ENCODE results near the gene TDRD12.
"Not testable (repeated sequence)": the region's sequence is repeated elsewhere in the genome, so short reads cannot be mapped to it uniquely, and the experiment has no call there.

Gene TDRD12

DNA sequence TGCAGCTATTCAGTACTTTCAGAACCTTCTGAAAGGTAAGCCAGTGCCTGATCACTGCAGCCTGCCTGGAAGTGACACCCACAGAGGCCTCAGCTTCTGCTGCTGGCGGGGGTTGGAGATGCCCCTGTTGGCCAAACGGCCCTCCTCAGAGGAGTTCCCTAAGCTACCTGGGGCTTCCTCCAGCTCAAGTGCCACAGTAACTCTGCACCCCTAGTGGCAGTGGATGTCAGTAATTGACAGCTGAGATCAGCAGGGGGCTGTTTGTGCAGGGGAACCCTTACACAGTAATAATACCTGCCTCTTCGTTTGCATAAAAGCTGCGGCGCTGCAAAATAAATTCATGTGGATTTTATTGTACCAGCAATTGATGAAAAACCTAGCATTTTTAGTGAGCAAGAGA, 28.9 kb downstream of the TDRD12 start:
- no peak for DNase-seq

GRCh38 chr19:32748948-32749347, 29.4 kb downstream of the TDRD12 start:
- no peak for DNase-seq

DNA sequence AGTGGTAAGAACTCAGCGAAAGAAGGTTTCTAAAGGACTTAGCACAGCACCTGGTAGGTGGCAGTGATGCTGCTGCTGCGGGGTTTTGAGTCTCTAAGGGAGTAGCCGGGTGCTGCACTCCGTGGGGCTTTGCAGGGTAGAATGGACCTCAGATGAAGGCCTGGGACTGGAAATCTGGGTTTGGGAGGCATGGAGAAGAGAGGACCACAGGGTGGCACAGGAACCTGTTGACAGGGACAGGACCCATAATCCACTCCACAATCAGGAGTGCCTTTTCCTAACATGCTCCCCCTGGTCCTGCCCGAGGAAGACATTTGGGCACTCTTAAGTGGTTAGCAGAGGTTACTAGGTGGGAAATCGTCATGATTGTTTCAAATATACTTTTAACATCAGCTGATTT, 29.8 kb downstream of the TDRD12 start:
- DNase-seq, result no peak

DNA sequence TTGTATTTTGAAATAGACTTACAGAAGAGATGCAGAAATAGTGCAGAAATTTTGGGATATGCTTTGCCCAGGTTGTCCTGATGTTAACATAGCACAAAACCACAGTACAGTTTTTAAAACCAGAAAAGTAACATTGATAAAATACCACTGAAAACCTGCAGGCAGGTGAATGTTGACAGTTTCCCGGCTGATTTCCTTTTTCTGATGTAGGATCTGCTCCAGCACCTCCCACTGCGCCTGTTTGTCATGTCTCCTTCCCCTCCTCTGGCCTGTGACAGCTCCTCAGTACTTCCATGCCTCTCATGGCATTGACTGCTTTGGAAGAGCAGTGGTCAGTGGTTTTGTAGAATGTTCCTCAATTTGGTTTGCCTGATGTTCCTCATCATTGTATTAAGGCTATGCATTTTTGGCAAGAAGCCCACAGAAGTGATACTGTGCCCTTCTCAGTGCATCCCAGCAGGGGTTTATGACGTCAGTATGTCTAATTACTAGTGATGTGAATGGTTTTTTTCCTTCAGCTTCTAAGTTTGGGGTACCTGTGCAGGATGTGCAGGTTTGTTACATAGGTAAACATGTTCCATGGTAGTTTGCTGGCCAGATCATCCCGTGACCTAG, 31.0 kb downstream of the TDRD12 start:
- no peak for DNase-seq

- DNase-seq, result no peak
Measured at GRCh38 chr19:32751066-32751465, 31.5 kb downstream of the TDRD12 start.

DNA sequence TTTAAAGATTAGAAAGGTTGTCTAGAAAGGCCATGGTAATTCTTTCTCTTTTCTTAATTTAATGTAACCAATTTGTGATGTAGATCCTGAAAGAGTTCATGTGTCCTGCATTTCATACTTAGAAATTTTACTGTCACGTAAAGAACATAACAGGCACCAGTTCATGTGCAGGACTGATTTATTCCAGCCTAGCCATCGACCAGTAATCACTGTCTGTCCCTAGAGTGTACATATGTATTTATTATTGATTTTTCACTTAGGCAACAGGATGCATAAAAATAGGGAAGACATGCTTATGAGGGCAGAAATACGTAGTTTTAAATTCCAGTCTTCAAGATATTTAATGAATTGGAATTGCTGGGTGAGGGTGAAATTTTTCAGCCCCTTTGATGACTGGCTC, 37.6 kb downstream of the TDRD12 start:
- DNase-seq, result no peak

DNA sequence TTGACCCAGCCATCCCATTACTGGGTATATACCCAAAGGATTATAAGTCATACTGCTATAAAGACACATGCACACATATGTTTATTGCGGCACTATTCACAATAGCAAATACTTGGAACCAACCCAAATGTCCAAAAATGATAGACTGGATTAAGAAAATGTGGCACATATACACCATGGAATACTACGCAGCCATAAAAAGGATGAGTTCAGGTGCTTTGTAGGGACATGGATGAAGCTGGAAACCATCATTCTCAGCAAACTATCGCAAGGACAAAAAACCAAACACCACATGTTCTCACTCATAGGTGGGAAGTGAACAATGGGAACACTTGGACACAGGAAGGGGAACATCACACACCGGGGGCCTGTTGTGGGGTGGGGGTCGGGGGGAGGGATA, 45.8 kb downstream of the TDRD12 start:
- DNase-seq, result not testable (repeated sequence)

DNA sequence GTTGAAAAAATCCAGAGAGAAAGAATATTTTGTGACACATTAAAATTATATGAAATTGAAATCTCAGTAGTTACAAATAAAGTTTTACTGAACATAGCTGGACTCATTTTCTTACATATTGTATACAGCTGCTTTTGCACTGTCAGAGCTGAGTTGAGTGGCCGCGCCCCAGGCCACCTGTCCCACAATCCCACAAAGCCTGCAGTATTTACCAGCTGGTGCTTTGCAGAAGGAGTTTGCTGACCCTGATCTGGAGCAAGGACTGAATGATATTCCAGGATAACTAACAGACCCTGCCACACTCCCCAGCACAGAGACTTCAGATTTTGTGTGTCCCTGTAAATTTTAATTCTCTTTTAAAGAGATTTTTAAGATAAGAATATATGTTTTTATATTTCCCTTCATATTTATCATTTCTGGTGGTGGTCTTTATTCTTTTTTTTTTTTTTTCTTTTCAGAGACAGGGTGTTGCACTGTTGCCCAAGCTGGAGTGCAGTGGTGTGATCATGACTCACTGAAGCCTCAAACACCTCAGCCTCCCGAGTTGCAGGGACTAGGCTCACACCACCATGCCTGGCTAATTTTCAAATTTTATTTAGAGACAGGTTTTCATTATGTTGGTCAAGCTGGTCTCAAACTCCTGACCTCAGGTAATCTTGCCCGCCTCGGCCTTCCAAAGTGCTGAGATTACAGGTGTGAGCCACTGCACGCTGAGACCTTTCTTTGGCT, 48.5 kb downstream of the TDRD12 start:
- peak; percentile 26 for DNase-seq

DNA sequence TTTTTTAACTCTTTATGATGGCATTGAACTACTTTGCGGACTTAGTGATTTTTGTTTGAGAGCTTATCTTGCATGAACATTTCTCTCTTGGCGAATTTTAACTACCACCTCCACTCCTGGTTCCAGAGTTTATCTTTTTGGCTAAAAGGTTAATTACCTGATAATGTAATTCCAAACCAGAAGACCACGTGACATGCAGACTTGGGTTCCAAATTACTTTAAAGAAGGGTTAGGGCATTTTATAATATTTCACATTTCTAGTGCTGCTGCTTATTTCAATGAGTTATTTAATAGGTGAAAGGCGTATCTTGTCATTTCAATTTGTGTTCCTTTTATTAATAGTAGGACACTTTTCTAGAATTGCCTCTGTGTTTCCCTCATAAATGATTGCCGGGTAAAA, 52.0 kb downstream of the TDRD12 start:
- no peak for DNase-seq

DNA sequence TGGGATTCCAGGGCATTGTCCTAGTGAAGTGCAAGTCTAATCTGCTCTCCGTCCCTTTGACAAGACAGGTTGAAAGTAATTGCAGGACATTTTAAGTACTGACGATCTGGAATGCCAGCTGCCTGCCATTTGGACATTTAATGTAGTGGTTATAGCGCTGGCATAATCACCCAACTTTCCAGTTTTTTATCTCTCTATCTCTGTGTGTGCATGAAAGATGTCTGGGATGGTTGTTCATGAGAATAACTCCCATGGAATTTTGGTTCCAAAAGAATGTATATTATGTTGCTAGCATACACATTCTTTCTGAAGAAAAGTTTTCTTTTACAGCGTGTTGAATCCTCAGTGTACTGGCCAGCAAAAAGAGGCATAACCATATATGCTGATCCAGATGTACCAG, 53.6 kb downstream of the TDRD12 start:
- no peak for DNase-seq

- no peak for DNase-seq
Measured at GRCh38 chr19:32779082-32779481, 59.5 kb downstream of the TDRD12 start.

- no peak for DNase-seq
Measured at GRCh38 chr19:32781280-32781679, 61.7 kb downstream of the TDRD12 start.

DNA sequence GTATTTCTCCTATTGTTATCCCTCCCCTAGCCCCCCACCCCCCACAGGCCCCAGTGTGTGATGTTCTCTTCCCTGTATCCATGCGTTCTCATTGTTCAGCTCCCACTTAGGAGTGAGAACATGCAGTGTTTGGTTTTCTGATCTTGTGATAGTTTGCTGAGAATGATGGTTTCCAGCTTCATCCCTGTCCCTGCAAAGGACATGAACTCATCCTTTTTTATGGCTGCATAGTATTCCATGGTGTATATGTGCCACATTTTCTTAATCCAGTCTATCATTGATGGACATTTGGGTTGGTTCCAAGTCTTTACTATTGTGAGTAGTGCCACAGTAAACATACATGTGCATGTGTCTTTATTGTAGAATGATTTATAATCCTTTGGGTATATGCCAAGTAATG, 62.5 kb downstream of the TDRD12 start:
- not testable (repeated sequence) for DNase-seq

DNA sequence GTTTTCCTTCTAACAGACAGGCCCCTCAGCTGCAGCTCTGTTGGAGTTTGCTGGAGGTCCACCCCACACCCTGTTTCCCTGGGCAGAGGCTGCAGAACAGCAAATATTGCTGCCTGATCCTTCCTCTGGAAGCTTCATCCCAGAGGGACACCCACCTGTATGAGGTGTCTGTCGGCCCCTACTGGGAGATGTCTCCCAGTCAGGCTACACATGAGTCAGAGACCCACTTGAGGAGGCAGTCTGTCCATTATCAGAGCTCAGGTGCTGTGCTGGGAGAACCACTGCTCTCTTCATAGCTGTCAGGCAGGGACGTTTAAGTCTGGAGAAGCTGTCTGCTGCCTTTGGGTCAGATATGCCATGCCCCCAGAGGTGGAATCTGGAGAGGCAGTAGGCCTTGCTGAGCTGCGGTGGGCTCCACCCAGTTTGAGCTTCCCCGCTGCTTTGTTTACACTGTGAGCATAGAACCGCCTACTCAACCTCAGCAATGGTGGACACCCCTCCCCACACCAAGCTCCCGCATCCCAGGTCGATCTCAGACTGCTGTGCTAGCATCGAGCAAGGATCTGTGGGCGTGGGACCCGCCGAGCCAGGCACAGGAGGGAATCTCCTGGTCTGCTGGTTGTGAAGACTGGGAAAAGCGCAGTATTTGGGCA, 67.7 kb downstream of the TDRD12 start:
- not testable (repeated sequence) for DNase-seq

DNA sequence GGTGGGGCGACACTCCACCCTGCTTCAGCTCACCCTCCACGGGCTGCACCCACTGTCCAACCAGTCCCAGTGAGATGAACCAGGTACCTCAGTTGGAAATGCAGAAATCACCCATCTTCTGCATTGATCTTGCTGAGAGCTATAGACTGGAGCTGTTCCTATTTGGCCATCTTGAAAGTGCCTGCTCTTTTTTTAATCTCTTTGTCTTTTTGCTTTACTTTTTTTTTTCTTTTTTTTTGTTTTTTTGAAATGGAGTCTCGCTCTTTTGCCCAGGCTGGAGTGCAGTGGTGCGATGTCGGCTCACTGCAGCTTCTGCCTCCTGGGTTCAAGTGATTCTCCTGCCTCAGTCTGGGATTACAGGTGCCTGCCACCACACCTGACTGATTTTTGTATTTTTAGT, 68.3 kb downstream of the TDRD12 start:
- DNase-seq, result not testable (repeated sequence)

- DNase-seq, result no peak
Measured at GRCh38 chr19:32789429-32789828, 69.9 kb downstream of the TDRD12 start.

- no peak for DNase-seq
Measured at GRCh38 chr19:32798201-32798600, 78.6 kb downstream of the TDRD12 start.

DNA sequence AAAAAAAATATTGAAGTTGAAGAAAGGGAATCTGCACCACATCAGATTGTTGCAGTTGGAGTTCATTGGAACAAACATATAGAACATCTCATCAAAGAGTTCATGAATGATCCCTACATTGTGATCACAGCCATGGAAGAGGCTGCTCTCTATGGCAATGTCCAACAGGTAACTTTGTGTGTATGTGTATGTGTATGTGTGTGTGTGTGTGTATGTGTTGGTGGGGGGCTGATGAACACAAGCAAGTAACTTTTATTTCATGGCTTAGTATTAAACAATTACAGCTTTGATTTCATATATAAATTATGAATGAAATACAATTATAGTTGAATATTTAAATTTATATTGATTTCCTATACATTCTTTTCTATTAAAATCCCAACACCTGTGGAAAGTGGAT, 80.6 kb downstream of the TDRD12 start:
- no peak for DNase-seq

GRCh38 chr19:32800754-32801153, 81.2 kb downstream of the TDRD12 start:
- no peak for DNase-seq

- DNase-seq, result no peak
Measured at GRCh38 chr19:32802840-32803239, 83.3 kb downstream of the TDRD12 start.

- DNase-seq, result no peak
Measured at GRCh38 chr19:32808236-32808635, 88.7 kb downstream of the TDRD12 start.

DNA sequence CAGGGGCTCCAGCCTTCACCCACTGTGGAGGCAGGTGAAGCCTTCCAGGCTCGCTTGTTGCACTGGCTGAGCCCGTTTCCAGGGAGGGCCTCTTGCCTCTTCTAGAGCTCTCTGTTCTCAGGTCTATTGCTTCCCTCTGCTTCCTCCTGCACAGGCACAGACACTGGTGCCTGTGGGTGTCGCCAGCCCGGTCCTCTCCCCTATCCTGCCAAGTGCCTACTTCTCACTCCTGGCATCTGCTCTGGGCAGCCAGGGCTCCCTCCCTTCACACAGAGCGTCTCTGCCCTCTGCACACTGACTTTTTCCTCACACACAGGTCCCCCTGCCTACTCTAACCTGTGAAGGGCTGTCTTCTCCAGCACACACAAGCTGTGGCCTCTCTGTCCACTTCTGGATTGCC, 89.7 kb downstream of the TDRD12 start:
- no peak for DNase-seq

GRCh38 chr19:32809754-32810153, 90.2 kb downstream of the TDRD12 start:
- no peak for DNase-seq

GRCh38 chr19:32810452-32810851, 90.9 kb downstream of the TDRD12 start:
- no peak for DNase-seq
